ENCODE results near the gene ENGASE. TPM values are rescaled to one million over a fixed set of nuclear protein-coding genes. Genes with fewer than 3 reads are reported as not detected.

ENGASE gene
- total RNA-seq, 1 donor from 2014 or later = 11.5 TPM

GRCh38 chr17:79097226-79098055 is 22.8 kb downstream of the ENGASE start:
- H3K27me3 ChIP-seq (ENCODE audit: insufficient read depth, low read length) = peaks cover 17% of the 10 kb centered on the region
- H3K4me1 ChIP-seq (ENCODE audit: insufficient read depth, low read length) = no peaks in the 10 kb centered on the region
- TF ChIP-seq CTCF (IDR thresholded peaks at IDR 0.05; ENCODE audit: insufficient read depth, low read depth, low read length) (no peak), EZH2 (IDR thresholded peaks at IDR 0.05; ENCODE audit: insufficient read depth, low read length) (peak; percentile 25)
- no peaks in the 10 kb centered on the region for H3K36me3 ChIP-seq (ENCODE audit: insufficient read depth, low read length)
- Mint-ChIP-seq H3K4me1 (ENCODE audit: low read depth, unreplicated experiment) (no peaks in the 10 kb centered on the region), H3K9me3 (ENCODE audit: unreplicated experiment) (no peaks in the 10 kb centered on the region), H3K4me3 (ENCODE audit: unreplicated experiment) (no peak overlapping the region), H3K36me3 (ENCODE audit: low read depth, unreplicated experiment) (no peaks in the 10 kb centered on the region), H3K27ac (ENCODE audit: unreplicated experiment) (no peak overlapping the region), H3K27me3 (ENCODE audit: low read depth, unreplicated experiment) (peaks cover 45% of the 10 kb centered on the region)
- no peak overlapping the region for H3K4me2 ChIP-seq (ENCODE audit: low read length)
- no peaks in the 10 kb centered on the region for H3K79me2 ChIP-seq (ENCODE audit: insufficient read depth, low read length)
- H3K9me3 ChIP-seq (ENCODE audit: insufficient read depth, low read depth, low read length) = no peaks in the 10 kb centered on the region
- FAIRE-seq = no peak
- no peak for DNase-seq (ENCODE audit: low read depth)
- H3K4me3 ChIP-seq (ENCODE audit: insufficient read depth, low read depth, low read length) = no peak overlapping the region
- no peak overlapping the region for H3K27ac ChIP-seq (ENCODE audit: low read depth, low read length)
- no peaks in the 10 kb centered on the region for H4K20me1 ChIP-seq (ENCODE audit: insufficient read depth, low read length)
- H2AFZ ChIP-seq (ENCODE audit: low read depth, low read length) = no peak overlapping the region
- H3K9ac ChIP-seq (ENCODE audit: low read length) = no peak overlapping the region

GRCh38 chr17:79098282-79098867 is 23.8 kb downstream of the ENGASE start:
- Mint-ChIP-seq H3K27me3 (ENCODE audit: low read depth, unreplicated experiment) (peaks cover 43% of the 10 kb centered on the region), H3K4me3 (ENCODE audit: unreplicated experiment) (no peak overlapping the region), H3K4me1 (ENCODE audit: low read depth, unreplicated experiment) (no peaks in the 10 kb centered on the region), H3K9me3 (ENCODE audit: unreplicated experiment) (no peaks in the 10 kb centered on the region), H3K36me3 (ENCODE audit: low read depth, unreplicated experiment) (no peaks in the 10 kb centered on the region), H3K27ac (ENCODE audit: unreplicated experiment) (no peak overlapping the region)
- no peak for TF ChIP-seq EZH2 (IDR thresholded peaks at IDR 0.05; ENCODE audit: insufficient read depth, low read length)
- no peak for TF ChIP-seq CTCF (IDR thresholded peaks at IDR 0.05; ENCODE audit: insufficient read depth, low read depth, low read length)
- Histone ChIP-seq H3K27ac (ENCODE audit: low read depth, low read length) (no peak overlapping the region), H3K4me3 (ENCODE audit: insufficient read depth, low read depth, low read length) (no peak overlapping the region), H3K4me2 (ENCODE audit: low read length) (no peak overlapping the region), H3K9ac (ENCODE audit: low read length) (no peak overlapping the region), H3K9me3 (ENCODE audit: insufficient read depth, low read depth, low read length) (no peaks in the 10 kb centered on the region), H3K36me3 (ENCODE audit: insufficient read depth, low read length) (no peaks in the 10 kb centered on the region), H3K27me3 (ENCODE audit: insufficient read depth, low read length) (peaks cover 17% of the 10 kb centered on the region), H4K20me1 (ENCODE audit: insufficient read depth, low read length) (no peaks in the 10 kb centered on the region), H2AFZ (ENCODE audit: low read depth, low read length) (no peak overlapping the region), H3K79me2 (ENCODE audit: insufficient read depth, low read length) (no peaks in the 10 kb centered on the region), H3K4me1 (ENCODE audit: insufficient read depth, low read length) (no peaks in the 10 kb centered on the region)
- FAIRE-seq = no peak
- no peak for DNase-seq (ENCODE audit: low read depth)

- Histone ChIP-seq H2AFZ (ENCODE audit: low read depth, low read length) (no peak overlapping the region), H3K4me2 (ENCODE audit: low read length) (no peak overlapping the region), H3K4me3 (ENCODE audit: insufficient read depth, low read depth, low read length) (no peak overlapping the region), H3K9ac (ENCODE audit: low read length) (no peak overlapping the region), H3K27ac (ENCODE audit: low read depth, low read length) (no peak overlapping the region), H3K9me3 (ENCODE audit: insufficient read depth, low read depth, low read length) (no peaks in the 10 kb centered on the region), H3K27me3 (ENCODE audit: insufficient read depth, low read length) (peaks cover 17% of the 10 kb centered on the region), H3K36me3 (ENCODE audit: insufficient read depth, low read length) (no peaks in the 10 kb centered on the region), H3K4me1 (ENCODE audit: insufficient read depth, low read length) (no peaks in the 10 kb centered on the region), H4K20me1 (ENCODE audit: insufficient read depth, low read length) (no peaks in the 10 kb centered on the region), H3K79me2 (ENCODE audit: insufficient read depth, low read length) (no peaks in the 10 kb centered on the region)
- no peak overlapping the region for H3K27ac Mint-ChIP-seq (ENCODE audit: unreplicated experiment)
- H3K36me3 Mint-ChIP-seq (ENCODE audit: low read depth, unreplicated experiment) = no peaks in the 10 kb centered on the region
- H3K27me3 Mint-ChIP-seq (ENCODE audit: low read depth, unreplicated experiment) = peaks cover 46% of the 10 kb centered on the region
- H3K4me1 Mint-ChIP-seq (ENCODE audit: low read depth, unreplicated experiment) = no peaks in the 10 kb centered on the region
- H3K9me3 Mint-ChIP-seq (ENCODE audit: unreplicated experiment) = no peaks in the 10 kb centered on the region
- TF ChIP-seq EZH2 (IDR thresholded peaks at IDR 0.05; ENCODE audit: insufficient read depth, low read length) = no peak
- TF ChIP-seq CTCF (IDR thresholded peaks at IDR 0.05; ENCODE audit: insufficient read depth, low read depth, low read length) = no peak
- DNase-seq (ENCODE audit: low read depth) (no peak), FAIRE-seq (no peak)
- H3K4me3 Mint-ChIP-seq (ENCODE audit: unreplicated experiment) = no peak overlapping the region
Measured at GRCh38 chr17:79100405-79100804, 25.8 kb downstream of the ENGASE start.
